Suprapubic skin (tissue), 4 donors: Measurements from ENCODE around the gene SIN3B.

Experiments used
- EP300 ChIP-seq: sonication (generic); formaldehyde crosslinking; IDR thresholded peaks from one replicate; pipeline ENCODE4 v1.6.1; 2017; ENCODE audit warnings: antibody characterized with exemption
- POLR2A ChIP-seq, 2 donors: fragments of 450-650 bp; IDR thresholded peaks; one replicate each; pipeline ENCODE4 v1.6.1; 2017; ENCODE audit warnings: antibody characterized with exemption in 2 of 2, mild to moderate bottlenecking in 2 of 2, moderate library complexity in 2 of 2
- POLR2AphosphoS5 ChIP-seq, 3 donors: sonication (generic); formaldehyde crosslinking; IDR thresholded peaks; one replicate each; pipeline ENCODE4 v1.6.1; 2017; ENCODE audit warnings: antibody characterized with exemption in 3 of 3
- TF ChIP-seq, protein P1 (sequence below), 2 donors: fragments of 200-600 bp in 1 of 2; fragments of 450-650 bp in 1 of 2; sonication (generic) in 1 of 2; IDR thresholded peaks; one replicate each; pipeline ENCODE4 v1.5.1; 2016 to 2019; ENCODE audit warnings: antibody characterized with exemption in 2 of 2, mild to moderate bottlenecking in 1 of 2, moderate library complexity in 1 of 2

GRCh38 chr19:16837035-16837362, 7.8 kb downstream of the SIN3B start:
- TF ChIP-seq, protein P1, sequence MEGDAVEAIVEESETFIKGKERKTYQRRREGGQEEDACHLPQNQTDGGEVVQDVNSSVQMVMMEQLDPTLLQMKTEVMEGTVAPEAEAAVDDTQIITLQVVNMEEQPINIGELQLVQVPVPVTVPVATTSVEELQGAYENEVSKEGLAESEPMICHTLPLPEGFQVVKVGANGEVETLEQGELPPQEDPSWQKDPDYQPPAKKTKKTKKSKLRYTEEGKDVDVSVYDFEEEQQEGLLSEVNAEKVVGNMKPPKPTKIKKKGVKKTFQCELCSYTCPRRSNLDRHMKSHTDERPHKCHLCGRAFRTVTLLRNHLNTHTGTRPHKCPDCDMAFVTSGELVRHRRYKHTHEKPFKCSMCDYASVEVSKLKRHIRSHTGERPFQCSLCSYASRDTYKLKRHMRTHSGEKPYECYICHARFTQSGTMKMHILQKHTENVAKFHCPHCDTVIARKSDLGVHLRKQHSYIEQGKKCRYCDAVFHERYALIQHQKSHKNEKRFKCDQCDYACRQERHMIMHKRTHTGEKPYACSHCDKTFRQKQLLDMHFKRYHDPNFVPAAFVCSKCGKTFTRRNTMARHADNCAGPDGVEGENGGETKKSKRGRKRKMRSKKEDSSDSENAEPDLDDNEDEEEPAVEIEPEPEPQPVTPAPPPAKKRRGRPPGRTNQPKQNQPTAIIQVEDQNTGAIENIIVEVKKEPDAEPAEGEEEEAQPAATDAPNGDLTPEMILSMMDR (IDR thresholded peaks at IDR 0.05): no peak
- TF ChIP-seq POLR2A (IDR thresholded peaks at IDR 0.05) (no peak), POLR2AphosphoS5 (IDR thresholded peaks at IDR 0.05) (no peak), EP300 (no peak)
